GM12878 (cell line): ENCODE measurements around the gene LMF1. TPM values are rescaled to one million over a fixed set of nuclear protein-coding genes. Genes with fewer than 3 reads are reported as not detected.

ENCODE experiments used
- E2F4 ChIP-seq: IDR thresholded peaks from 2 replicates; pipeline ENCODE4 v1.6.1; 2012; ENCODE audit warnings: low read depth, low read length, improper control_type of control experiment
- EZH2 ChIP-seq: IDR thresholded peaks from 2 replicates; pipeline ENCODE4 v1.6.1; 2012; ENCODE audit warnings: low read depth, mild to moderate bottlenecking, control low read depth, inconsistent platforms, low read length, borderline replicate concordance; ENCODE audit not compliant: control insufficient read depth
- FOS ChIP-seq: IDR thresholded peaks from 3 replicates; pipeline ENCODE4 v1.6.1; 2011; ENCODE audit warnings: borderline replicate concordance; ENCODE audit not compliant: insufficient read length; ENCODE audit errors: extremely low read depth
- IKZF1 ChIP-seq: fragments of 450-650 bp; conservative IDR thresholded peaks from 2 replicates; pipeline ENCODE4 v1.6.1; 2017; ENCODE audit warnings: antibody characterized with exemption, mild to moderate bottlenecking
- IRF5 ChIP-seq: fragments of 450-650 bp; IDR thresholded peaks from 2 replicates; pipeline ENCODE4 v1.6.1; 2017; ENCODE audit warnings: borderline replicate concordance
- KLF5 ChIP-seq: fragments of 450-650 bp; IDR thresholded peaks from 2 replicates; pipeline ENCODE4 v1.6.1; 2014; ENCODE audit warnings: mild to moderate bottlenecking; ENCODE audit not compliant: partially characterized antibody
- MTA3 ChIP-seq: IDR thresholded peaks from 2 replicates; pipeline ENCODE4 v1.6.1; 2012; ENCODE audit warnings: low read length, inconsistent platforms, borderline replicate concordance
- MYB ChIP-seq: fragments of 150-350 bp; IDR thresholded peaks from 2 replicates; pipeline ENCODE4 v1.6.1; 2014; ENCODE audit warnings: mild to moderate bottlenecking, low read depth, low read length, borderline replicate concordance
- RBBP5 ChIP-seq: fragments of 200-600 bp; sonication (generic); conservative IDR thresholded peaks from 2 replicates; pipeline ENCODE4 v1.6.1; 2016
- SMAD5 ChIP-seq: IDR thresholded peaks from 2 replicates; pipeline ENCODE4 v1.6.1; 2016; ENCODE audit warnings: antibody characterized with exemption, low read depth
- WRNIP1 ChIP-seq: IDR thresholded peaks from 2 replicates; pipeline ENCODE4 v1.6.1; 2011; ENCODE audit warnings: low read depth, low read length, improper control_type of control experiment, borderline replicate concordance
- ZNF24 ChIP-seq: fragments of 450-650 bp; IDR thresholded peaks from 2 replicates; pipeline ENCODE4 v1.6.1; 2017; ENCODE audit warnings: antibody characterized with exemption, mild to moderate bottlenecking
- ZNF274 ChIP-seq: IDR thresholded peaks from one replicate; pipeline ENCODE4 v1.8.0; 2011; ENCODE audit not compliant: insufficient read length, insufficient read depth
- polyA plus RNA-seq, 11 experiments: library from polyadenylated mRNA; depleted of rRNA in 4 of 11; unstranded in 6 of 11; stranded (reverse) in 5 of 11; fragments of >200 nt; fragmentation: Nextera tagmentation in 4 of 11; fragmentation: Illumina TruSeq in 1 of 11; extraction: Ambion mirVana in 4 of 11; extraction: Trizol in 1 of 11; gene quantifications; 1 replicate in 1 of 11; 2 replicates in 10 of 11; pipeline versions ENCODE4 v1.2.1 to v1.2.3, GENCODE V29; 2011 to 2016; ENCODE audit warnings: inconsistent platforms in 2 of 11, missing spikeins in 2 of 11, low read depth in 1 of 11
- total RNA-seq, 4 experiments: library from RNA; depleted of rRNA in 3 of 4; stranded (reverse); fragments of >200 nt in 3 of 4; fragmentation: Illumina TruSeq in 1 of 4; extraction: Trizol in 1 of 4; gene quantifications; 2 replicates each; pipeline versions ENCODE4 v1.2.1 to v1.2.3, GENCODE V29; 2013 to 2021

Gene LMF1
- total and polyA plus RNA-seq, 10 of the 15 experiments (the other 5 are each of a cell fraction or from before 2014, with no cell fraction given), result 0.18 to 3.2 (median 1.4) TPM; not detected in 1

GRCh38 chr16:912684-913613, 57.8 kb downstream of the LMF1 start (continued):
- no peak for TF ChIP-seq IRF5
- no peak for TF ChIP-seq EZH2
- TF ChIP-seq MYB, result no peak
- TF ChIP-seq ZNF274, result no peak
- TF ChIP-seq ZNF24, result no peak
- TF ChIP-seq KLF5, result no peak
- no peak for TF ChIP-seq MTA3
- no peak for TF ChIP-seq IKZF1
- no peak for TF ChIP-seq SMAD5
- no peak for TF ChIP-seq E2F4
- TF ChIP-seq FOS, result no peak
- no peak for TF ChIP-seq RBBP5
- no peak for TF ChIP-seq WRNIP1
